Neuron (in vitro differentiated cells): Measurements from ENCODE around the gene DISC1.
"Not testable (repeated sequence)": the region's sequence is repeated elsewhere in the genome, so short reads cannot be mapped to it uniquely, and the experiment has no call there.

Experiments
- H2AFZ ChIP-seq: one replicate; pipeline ENCODE4 v1.6.1; 2013; ENCODE audit warnings: low read depth, mild to moderate bottlenecking, inconsistent platforms, low read length, moderate library complexity
- H3K27me3 ChIP-seq: one replicate; pipeline ENCODE4 v1.6.1; 2013; ENCODE audit warnings: low read length; ENCODE audit not compliant: insufficient read depth
- H3K36me3 ChIP-seq: one replicate; pipeline ENCODE4 v1.6.1; 2013; ENCODE audit warnings: low read length; ENCODE audit not compliant: insufficient read depth
- H3K4me1 ChIP-seq: one replicate; pipeline ENCODE4 v1.6.1; 2013; ENCODE audit warnings: low read length; ENCODE audit not compliant: insufficient read depth
- H3K4me3 ChIP-seq: 2 replicates; pipeline ENCODE4 v1.5.1; 2013; ENCODE audit warnings: mild to moderate bottlenecking, low read length, moderate library complexity
- H3K9me3 ChIP-seq: one replicate; pipeline ENCODE4 v1.6.1; 2013; ENCODE audit warnings: low read length

DISC1 gene

GRCh38 chr1:231896806-231897205 lies 270.2 kb downstream of the DISC1 start:
- H2AFZ ChIP-seq, result no peak overlapping the region
- no peak overlapping the region for H3K4me3 ChIP-seq
- H3K9me3 ChIP-seq, result peaks cover 2% of the 10 kb centered on the region
- no peaks in the 10 kb centered on the region for H3K27me3 ChIP-seq
- H3K36me3 ChIP-seq, result no peaks in the 10 kb centered on the region
- peaks cover 30% of the 10 kb centered on the region for H3K4me1 ChIP-seq

GRCh38 chr1:231899046-231899445 lies 272.5 kb downstream of the DISC1 start:
- peaks cover 30% of the 10 kb centered on the region for H3K4me1 ChIP-seq
- no peaks in the 10 kb centered on the region for H3K36me3 ChIP-seq
- no peaks in the 10 kb centered on the region for H3K27me3 ChIP-seq
- H3K9me3 ChIP-seq, result no peaks in the 10 kb centered on the region
- no peak overlapping the region for H2AFZ ChIP-seq
- H3K4me3 ChIP-seq, result no peak overlapping the region

- peaks cover under 1% of the 10 kb centered on the region for H3K9me3 ChIP-seq
- no peaks in the 10 kb centered on the region for H3K36me3 ChIP-seq
- H3K4me3 ChIP-seq, result no peak overlapping the region
- H3K4me1 ChIP-seq, result peaks cover 30% of the 10 kb centered on the region
- H3K27me3 ChIP-seq, result no peaks in the 10 kb centered on the region
- no peak overlapping the region for H2AFZ ChIP-seq
Observed at GRCh38 chr1:231899713-231900435, 273.3 kb downstream of the DISC1 start.

- Histone ChIP-seq H3K4me3 (no peak overlapping the region), H3K27me3 (no peaks in the 10 kb centered on the region), H2AFZ (no peak overlapping the region), H3K4me1 (peaks cover 30% of the 10 kb centered on the region), H3K36me3 (no peaks in the 10 kb centered on the region), H3K9me3 (peaks cover 4% of the 10 kb centered on the region)
Observed at GRCh38 chr1:231903586-231904081, 277.0 kb downstream of the DISC1 start.

- H3K4me3 ChIP-seq, H3K4me1 ChIP-seq, H3K9me3 ChIP-seq, H3K27me3 ChIP-seq, H3K36me3 ChIP-seq, H2AFZ ChIP-seq: not testable (repeated sequence)
Observed at GRCh38 chr1:231907310-231907709, 280.7 kb downstream of the DISC1 start.

- H3K9me3 ChIP-seq, result no peaks in the 10 kb centered on the region
- H2AFZ ChIP-seq, result no peak overlapping the region
- H3K36me3 ChIP-seq, result no peaks in the 10 kb centered on the region
- no peaks in the 10 kb centered on the region for H3K4me1 ChIP-seq
- H3K4me3 ChIP-seq, result no peak overlapping the region
- H3K27me3 ChIP-seq, result no peaks in the 10 kb centered on the region
Observed at GRCh38 chr1:231913493-231913892, 286.9 kb downstream of the DISC1 start.

GRCh38 chr1:231918239-231919015 lies 291.8 kb downstream of the DISC1 start:
- H3K27me3 ChIP-seq, result no peaks in the 10 kb centered on the region
- no peak overlapping the region for H3K4me3 ChIP-seq
- peaks cover 28% of the 10 kb centered on the region for H3K4me1 ChIP-seq
- H3K36me3 ChIP-seq, result no peaks in the 10 kb centered on the region
- H3K9me3 ChIP-seq, result no peaks in the 10 kb centered on the region
- no peak overlapping the region for H2AFZ ChIP-seq

- Histone ChIP-seq H3K4me1 (peaks cover 35% of the 10 kb centered on the region), H3K9me3 (no peaks in the 10 kb centered on the region), H2AFZ (no peak overlapping the region), H3K36me3 (no peaks in the 10 kb centered on the region), H3K4me3 (no peak overlapping the region), H3K27me3 (no peaks in the 10 kb centered on the region)
Observed at GRCh38 chr1:231919239-231919885, 292.8 kb downstream of the DISC1 start.

GRCh38 chr1:231919886-231920285 lies 293.3 kb downstream of the DISC1 start:
- no peaks in the 10 kb centered on the region for H3K9me3 ChIP-seq
- no peak overlapping the region for H3K4me3 ChIP-seq
- no peaks in the 10 kb centered on the region for H3K36me3 ChIP-seq
- H3K4me1 ChIP-seq, result peaks cover 36% of the 10 kb centered on the region
- H2AFZ ChIP-seq, result no peak overlapping the region
- H3K27me3 ChIP-seq, result no peaks in the 10 kb centered on the region

GRCh38 chr1:231921646-231922345 lies 295.2 kb downstream of the DISC1 start:
- Histone ChIP-seq H2AFZ (no peak overlapping the region), H3K36me3 (no peaks in the 10 kb centered on the region), H3K4me3 (no peak overlapping the region), H3K9me3 (no peaks in the 10 kb centered on the region), H3K4me1 (peaks cover 49% of the 10 kb centered on the region), H3K27me3 (no peaks in the 10 kb centered on the region)

GRCh38 chr1:231923491-231924041 lies 297.0 kb downstream of the DISC1 start:
- Histone ChIP-seq H2AFZ (peak overlapping the region; percentile 0), H3K36me3 (no peaks in the 10 kb centered on the region), H3K4me3 (no peak overlapping the region), H3K9me3 (no peaks in the 10 kb centered on the region), H3K4me1 (peaks cover 57% of the 10 kb centered on the region), H3K27me3 (no peaks in the 10 kb centered on the region)

GRCh38 chr1:231924180-231924579 lies 297.6 kb downstream of the DISC1 start:
- H2AFZ ChIP-seq, result peak overlapping the region; percentile 0
- no peaks in the 10 kb centered on the region for H3K9me3 ChIP-seq
- no peak overlapping the region for H3K4me3 ChIP-seq
- H3K36me3 ChIP-seq, result no peaks in the 10 kb centered on the region
- H3K27me3 ChIP-seq, result no peaks in the 10 kb centered on the region
- peaks cover 58% of the 10 kb centered on the region for H3K4me1 ChIP-seq
